HG02588 (cell line): ENCODE measurements around the gene OR13J1.
"Not testable (repeated sequence)": the region's sequence is repeated elsewhere in the genome, so short reads cannot be mapped to it uniquely, and the experiment has no call there.

Experiments used
- ATAC-seq: cut with Tn5 transposase; IDR thresholded peaks from one replicate; pipeline ENCODE4 v1.9.1; 2021; ENCODE audit warnings: mild to moderate bottlenecking, moderate library complexity; ENCODE audit not compliant: unreplicated experiment

Gene OR13J1

DNA sequence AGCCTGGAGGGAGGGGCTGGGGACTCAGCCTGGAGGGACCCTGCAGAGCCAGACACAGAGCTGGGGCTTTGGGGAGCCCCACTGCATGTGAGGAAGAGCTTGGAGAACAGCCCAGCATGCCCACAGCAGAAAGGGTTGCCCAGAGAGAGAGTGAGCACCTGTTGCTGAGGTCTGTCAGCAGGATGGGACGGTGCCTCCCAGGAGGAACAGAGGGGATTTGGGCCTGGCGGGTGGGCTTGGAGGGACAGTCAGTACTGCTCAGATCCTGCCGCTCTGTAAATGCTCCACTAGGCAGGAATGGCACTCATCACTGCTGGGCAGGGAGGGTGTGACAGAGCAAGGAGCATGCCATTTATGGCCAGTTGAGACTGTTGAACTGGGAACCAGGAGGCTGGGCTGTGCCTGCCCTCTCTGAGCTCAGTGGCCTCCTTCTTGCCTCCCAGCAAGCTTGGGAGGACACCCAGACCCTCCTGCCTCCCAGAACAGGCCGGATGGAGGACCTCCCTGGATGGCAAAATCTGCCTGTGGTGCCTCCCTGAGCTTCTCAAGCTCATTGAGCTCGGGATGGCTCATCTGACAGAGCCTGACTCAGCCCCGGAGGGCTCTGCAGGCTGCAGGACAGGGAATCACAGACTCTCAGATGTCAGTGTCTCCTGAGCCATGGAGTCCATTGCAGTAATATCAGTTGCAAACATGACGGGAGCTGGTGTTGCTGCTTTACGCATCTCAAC lies 35.0 kb upstream of the OR13J1 start:
- no peak for ATAC-seq

DNA sequence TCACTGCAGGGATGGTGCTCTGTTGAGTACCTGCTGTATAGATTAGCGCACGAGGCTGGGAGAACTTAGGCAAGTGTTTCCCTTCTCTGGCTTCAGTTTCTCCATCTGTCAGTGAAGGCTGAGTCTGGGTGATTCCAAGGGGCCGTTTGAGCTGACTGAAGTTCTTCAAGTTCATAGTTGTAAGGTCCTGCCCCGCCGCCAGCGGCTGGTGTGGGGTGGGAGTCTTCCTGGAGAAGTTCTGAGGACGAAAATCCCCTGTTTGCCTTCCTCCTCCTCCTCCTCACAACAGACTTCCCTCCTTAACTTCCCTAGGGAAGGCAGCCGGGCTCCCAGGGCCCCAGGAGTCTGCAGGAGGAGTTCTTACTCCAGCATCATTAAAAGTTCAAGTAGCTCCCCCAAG lies 34.1 kb upstream of the OR13J1 start:
- no peak for ATAC-seq

DNA sequence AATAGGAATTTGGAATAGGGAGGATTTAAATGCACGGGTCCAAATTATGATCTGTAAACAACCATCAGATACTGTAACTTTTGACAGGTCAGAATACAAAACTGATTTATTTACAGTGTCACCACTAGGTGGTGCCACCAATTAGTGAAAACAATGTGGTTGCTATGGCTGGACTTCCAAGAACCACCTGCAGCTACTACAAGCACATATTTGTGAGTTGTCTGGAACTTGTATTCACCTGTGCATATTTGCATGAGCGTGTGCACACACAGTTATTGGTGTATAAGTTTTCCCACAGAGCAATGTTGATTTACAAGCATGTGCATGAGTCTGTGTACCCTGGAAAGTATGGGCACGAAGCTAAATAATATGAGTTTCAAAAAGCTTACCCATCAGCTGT lies 32.8 kb upstream of the OR13J1 start:
- ATAC-seq: no peak

DNA sequence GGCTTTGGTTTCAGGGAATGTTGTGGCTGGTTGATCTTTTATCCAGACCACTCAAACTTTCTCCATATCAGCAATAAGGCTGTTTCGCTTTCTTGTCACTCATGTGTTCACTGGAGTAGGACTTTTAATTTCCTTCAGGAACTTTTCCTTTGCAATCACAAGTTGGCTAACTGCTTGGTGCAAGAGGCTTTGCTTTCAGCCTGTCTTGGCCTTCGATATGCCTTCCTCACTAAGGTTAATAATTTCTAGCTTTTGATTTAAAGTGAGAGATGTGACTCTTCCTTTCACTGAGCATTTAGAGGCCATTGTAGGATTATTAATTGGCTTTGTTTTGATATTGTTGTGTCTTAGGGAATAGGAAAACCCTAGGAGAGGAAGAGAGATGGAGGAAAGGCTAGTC lies 28.8 kb upstream of the OR13J1 start:
- no peak for ATAC-seq

DNA sequence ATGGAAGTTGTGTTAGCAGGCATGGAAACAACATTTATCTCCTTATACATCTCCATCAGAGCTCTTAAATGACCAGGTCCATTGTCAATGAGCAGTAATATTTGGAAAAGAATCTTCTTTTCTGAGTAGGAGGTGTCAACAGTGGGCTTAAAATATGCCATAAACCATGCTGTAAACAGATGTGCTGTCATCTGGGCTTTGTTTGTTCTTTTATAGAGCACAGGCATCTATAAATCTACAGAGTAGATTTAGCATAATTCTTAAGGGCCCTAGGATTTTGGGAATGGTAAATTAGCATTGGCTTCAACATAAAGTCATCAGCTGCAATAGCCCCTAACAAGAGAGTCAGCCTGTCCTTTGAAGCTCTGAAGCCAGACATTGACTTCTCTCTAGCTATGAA lies 28.1 kb upstream of the OR13J1 start:
- no peak for ATAC-seq

DNA sequence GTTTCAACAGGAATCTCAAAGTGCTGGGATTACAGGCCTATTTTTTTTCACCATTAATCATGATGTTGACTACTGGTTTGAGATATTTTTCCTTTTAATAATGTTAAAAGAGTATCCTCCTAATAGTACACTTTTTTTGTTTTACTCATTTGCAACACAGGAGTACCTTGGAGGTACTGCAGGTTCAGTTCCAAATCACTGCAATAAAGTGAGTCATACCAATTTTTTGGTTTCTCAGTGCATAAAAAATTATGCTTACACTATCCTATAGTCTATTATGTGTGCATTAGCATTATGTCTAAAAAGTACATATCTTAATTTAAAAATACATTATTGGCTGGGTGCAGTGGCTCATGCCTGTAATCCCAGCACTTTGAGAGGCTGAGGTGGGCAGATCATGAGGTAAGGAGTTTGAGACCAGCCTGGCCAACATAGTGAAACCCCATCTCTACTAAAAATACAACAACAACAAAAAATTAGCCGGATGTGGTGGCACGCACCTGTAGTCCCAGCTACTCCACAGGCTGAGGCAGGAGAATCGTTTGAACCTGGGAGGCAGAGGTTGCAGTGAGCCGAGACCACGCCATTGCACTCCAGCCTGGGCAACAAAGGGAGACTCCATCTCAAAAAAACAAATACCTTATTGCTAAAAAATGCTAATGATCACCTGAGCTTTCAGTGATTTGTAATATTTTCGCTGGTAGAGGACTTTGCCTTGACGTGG lies 27.3 kb upstream of the OR13J1 start:
- not testable (repeated sequence) for ATAC-seq

DNA sequence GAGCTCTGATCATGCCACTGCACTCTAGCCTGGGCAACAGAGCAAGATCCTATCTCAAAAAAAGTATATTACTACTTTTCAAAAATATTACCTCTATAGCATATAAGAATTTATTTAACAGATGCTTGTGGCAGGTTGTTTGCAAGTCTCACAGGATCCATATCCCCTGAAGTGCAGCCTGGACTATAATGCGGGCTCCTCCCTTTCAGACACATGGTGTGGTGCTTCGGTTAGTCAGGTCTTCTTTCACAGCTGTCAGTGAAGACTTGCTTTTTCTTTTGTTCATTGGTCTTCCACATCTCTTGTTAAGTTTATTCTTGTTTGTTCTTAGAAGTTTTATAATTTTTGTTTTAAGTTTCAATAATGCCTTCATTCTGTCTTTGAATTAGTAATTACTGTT lies 26.4 kb upstream of the OR13J1 start:
- no peak for ATAC-seq

DNA sequence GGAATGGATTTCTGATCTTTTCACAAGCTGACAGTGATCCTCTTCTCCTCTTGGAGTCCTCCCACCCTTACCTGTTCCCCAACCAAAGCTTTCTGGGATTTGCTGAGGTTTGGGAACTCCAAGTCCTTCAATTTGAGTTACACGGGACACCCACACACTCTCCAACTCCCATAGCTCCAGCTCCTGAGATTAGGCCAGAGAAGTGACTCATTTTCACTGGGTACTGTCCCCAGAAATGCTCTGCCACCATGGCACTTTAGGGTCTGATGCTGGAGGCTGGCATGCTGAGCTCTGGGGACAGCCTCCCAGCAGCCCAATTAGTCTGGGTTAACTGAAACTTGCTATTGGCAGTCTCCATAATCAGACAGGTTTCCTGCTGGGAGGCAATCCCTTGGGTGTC lies 21.9 kb upstream of the OR13J1 start:
- ATAC-seq: no peak

DNA sequence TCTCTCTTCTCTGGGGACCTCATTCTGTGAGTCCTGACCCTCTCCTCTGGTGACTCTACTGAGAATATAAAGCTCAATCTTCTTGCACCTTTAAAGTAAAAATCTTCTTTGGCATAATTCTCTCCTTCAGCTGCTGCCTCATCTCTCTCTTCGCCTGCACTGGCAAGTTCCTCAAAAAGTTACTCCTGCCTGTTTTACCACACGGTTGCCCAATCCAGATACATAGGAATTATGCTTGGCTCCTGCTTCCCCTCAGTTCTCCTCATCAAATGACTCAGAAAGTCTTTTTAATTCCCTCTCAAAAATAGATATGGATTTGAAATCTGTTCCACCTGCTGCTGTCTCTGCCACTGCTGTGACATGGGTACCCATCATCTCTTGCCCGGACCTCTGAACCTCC lies 21.4 kb upstream of the OR13J1 start:
- no peak for ATAC-seq

DNA sequence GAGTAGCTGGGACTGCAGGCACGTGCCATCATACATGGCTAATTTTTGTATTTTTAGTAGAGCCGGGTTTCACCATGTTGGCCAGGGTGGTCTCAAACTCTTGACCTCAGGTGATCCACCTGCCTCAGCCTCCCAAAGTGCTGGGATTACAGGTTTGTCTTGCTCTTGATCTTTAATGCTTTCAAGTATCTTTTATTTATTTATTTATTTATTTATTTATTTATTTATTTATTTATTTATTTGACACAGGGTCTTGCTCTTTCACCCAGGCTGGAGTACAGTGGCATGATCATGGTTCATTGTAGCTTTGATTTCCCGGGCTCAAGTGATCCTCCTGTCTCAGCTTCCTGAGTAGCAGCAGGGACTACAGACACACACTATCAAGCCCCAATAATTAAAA lies 14.7 kb upstream of the OR13J1 start:
- not testable (repeated sequence) for ATAC-seq

DNA sequence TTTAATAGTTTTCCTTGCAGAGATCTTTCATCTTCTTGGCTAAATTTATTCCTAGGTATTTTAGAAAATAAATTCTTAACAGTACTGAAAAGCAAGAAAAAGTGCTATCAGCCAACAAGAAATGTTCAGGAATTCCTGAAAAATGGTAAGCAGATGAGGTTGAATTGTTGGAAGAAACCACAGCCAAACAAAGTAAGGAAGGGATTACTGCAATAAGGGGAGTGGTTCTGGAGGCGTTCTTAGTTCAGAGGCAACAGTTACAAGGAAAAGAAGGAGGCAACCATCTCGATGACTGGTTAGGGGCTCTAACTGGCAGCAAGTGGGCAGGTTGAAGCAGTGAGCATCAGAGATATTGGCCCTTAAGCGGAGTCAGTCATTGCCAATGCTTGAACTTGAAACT lies 12.8 kb upstream of the OR13J1 start:
- no peak for ATAC-seq

DNA sequence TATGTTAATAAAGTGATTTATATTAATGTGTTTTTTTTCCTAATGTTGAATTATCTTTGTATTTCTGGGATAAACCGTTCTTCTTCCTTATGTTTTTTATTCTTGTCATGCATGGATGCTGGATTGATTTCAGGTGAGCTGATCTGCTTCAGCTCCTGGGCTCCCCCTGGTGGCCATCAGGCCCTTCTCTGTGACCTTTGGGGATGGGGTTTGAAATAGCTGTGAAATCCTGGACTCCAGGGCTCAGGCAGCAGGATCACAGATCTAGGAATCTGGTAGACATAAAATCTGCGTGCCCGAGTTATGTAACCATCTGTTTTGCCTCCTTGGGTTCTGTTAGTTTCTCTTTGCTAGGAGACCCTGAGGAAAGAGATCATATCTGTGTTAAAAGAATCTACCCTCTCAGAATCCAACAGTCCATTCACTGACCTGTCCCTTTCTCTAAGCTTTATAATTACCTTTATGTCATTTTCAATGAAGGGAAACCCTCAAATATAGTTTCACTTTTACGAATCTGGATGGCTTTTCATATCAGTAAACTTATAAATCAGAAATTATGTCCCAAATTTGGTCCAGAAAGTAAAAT lies 12.2 kb upstream of the OR13J1 start:
- no peak for ATAC-seq

DNA sequence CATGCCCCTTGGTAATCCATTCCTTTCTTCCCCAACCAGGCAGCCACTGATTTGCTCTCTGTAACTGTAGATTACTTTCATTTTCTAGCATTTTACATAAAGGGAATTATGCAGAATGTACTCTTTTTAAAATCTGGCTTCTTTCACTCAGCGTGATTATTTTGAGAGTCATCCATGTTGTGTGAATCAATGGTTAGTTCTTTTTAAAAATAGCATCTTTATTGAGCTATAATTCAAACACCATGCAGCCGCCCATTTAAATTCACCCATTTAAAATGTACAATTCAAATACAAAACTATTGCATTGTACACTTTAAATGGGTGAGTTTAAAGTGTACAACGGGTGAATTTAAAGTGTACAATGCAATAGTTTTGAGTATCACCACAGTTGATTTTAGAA lies 2.3 kb upstream of the OR13J1 start:
- no peak for ATAC-seq

DNA sequence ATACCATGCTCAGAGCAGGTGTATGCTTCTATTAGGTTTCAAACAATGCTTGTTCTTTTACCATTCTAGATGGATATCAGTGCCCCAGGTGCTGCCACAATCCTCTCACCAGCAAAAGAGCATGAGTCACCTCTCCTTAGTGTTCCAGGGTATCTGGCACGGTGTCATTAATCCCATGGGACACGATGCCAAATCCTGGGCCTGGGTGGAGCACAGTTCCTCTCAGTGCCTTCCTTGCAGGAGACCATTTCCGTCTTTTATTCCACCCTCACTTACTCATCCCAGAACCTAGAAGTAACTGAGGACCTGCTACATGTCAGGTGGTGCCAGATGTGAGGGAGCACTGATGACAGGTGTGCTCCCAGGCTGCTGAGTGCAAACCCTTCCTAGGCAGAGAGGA lies 1.3 kb upstream of the OR13J1 start:
- ATAC-seq: no peak

DNA sequence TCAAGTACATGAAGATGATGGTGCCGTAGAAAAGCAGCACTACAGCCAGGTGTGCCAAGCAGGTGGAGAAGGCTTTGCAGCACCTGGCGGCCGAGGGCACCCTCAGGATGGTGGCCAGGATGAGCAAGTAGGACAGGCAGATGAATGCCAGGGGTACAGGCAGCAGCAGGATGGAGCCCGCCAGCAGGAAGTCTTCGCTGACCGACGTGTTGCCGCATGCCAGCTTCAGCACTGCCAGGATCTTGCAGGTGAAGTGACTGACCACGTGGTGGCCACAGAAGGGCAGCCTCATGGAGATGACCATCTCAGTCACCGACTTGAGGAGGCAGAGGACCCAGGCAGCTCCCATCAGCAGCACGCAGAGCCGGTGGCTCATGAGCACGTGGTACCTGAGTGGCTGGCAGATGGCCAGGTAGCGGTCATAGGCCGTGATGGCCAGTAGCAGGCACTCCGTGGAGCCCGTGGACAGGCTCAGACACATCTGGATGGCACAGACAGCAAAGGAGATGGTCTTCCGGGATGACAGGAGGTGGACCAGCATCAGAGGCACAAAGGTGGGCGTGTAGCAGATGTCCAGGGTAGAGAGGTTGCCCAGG lies 482 bp downstream of the OR13J1 start:
- no peak for ATAC-seq

DNA sequence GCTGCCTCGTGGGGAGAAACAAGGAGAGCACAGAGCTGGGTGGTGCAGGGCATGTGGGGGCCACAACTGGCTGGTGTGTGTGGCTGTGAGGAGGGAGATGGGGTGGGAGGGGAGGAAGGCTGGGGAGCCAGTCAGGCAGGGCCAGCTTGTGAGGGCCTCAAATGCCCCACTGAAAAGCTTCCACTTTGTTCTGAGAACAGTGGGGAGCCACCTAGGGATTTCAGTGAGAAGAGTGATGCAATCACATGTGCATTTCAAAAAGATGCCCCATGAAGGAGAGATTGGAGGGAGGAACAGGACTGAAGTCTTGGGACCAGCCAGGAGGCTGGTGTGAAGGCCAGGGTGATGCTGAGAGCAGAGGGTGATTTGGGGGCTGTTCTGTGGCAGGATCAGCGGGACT lies 1.3 kb downstream of the OR13J1 start:
- ATAC-seq: no peak

DNA sequence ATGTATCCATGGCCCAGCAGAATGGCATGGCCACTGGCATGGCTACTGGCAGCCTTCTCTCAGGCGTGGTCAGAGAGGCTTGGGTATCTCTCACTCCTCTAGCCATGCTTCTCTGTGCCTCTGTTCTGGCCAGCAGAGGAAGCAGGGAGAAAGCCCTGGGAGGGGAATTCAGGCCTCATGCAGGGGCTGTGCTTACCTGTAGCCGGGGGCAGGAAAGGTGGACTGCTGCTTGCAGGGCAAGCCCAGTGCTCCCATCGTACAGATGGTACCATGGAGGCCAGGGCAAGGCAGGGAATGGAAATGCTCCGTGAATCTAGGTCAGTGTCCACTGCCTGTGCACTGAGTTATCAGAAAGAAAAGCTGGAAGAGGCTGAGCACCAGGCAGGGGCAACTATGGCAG lies 2.7 kb downstream of the OR13J1 start:
- ATAC-seq: no peak

DNA sequence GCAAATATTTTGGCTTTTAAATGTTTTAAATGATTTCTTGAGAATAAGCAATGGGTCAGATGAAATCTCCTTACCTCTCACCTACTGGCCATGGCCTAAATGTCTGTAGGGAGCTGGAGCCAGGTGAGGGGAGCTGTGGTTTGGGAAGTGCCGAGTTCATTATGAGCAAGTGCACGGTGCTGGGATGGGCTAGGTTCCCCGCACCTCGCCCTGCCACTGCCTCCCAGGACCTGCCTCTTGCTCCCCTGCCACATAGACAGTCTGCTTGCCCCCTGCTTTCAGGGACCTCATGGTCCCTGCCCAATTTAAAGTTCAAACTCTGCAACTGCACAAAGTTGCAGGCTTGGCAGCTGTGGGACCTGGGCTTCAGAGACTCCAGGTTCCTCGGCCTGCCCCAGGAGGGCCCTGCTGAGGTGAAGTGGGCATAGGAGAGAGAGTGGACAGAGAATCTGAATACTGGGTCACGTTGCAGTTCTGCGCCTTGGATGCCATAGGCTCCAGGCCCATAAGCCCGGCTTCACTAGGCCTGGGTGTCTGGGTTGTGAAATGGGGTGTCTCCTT lies 5.4 kb downstream of the OR13J1 start:
- ATAC-seq: no peak

DNA sequence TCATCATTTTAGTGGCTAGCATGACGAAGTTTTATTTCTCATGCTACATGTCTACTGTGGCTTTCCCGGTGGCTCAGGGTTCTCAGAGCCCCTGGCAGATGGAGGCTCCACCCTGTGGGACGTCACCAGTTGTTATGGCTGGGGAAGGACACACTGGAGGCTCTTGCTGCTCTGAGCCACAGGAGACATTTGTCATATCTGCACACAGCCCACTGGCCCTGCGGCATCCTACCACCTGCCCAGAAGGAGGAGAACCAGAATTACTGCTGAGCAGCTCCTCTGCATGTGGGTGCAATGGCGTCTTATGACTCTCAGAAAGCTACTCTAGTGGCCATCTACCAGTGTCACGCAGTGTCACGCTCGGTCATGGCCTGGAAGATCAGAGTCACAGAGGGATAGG lies 6.6 kb downstream of the OR13J1 start:
- ATAC-seq: no peak

DNA sequence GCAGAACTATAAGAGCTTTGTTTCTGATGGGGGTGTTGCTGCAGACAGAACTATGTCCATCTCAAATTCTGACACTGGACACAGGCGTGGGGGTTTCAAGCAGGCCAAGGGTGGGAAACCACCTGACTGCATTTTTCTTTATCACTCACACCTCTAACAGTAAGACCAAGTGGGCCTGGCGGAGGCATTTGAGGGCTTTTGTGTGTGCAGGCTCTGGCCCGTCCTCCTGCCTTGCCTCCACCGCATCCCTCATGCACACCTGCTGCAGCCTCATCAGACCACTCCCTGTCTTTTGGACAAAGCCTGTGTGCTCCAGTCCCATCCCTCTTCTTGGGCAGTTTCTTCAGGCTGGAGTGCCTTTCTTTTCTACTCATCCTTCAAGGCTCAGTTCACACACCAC lies 7.9 kb downstream of the OR13J1 start:
- no peak for ATAC-seq

DNA sequence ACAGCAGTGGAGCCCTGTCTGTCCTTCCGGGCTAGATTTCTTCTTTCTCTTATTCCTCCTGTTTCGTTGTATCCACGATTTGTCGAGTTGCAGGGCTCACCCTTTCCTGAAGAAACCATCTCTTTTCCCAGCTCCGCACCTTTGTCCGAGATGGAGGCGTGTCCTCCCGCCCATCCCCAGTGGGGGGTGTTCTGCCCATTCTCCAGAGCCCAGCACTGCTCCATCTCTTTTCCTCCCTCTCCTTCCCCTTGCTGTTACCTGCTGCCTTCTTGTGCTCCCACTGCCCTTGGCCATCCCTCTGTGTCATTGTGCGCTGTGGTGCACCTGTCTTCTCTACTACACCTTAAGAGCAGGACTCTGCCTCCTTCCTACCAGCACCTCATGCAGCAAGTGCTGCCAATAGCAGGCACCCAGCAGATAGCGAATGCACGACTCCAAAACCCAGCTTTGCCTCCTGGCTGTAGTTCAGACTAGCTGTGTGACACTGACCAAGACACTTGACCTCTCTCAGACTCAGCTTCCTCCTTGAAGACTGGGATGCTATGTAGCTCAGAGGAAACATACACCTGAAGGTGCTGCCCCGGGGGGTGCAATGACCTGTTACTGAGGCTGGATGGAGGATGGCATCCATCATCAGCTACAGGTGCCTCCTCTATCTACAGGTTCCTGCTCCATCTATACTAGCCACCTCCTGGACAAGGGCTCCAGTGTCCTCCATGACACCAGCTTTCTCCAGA lies 8.9 kb downstream of the OR13J1 start:
- no peak for ATAC-seq
